ENCODE measurements around the gene GALNT18.

GALNT18 gene

GRCh38 chr11:11446967-11447366 is 174.8 kb downstream of the GALNT18 start:
- FAIRE-seq, result no peak
- DNase-seq (ENCODE audit: extremely low spot score, insufficient read length, low read depth), result no peak

- FAIRE-seq, result no peak
These were observed 175.2 kb downstream of the GALNT18 start for GRCh38 chr11:11446564-11446963.

GRCh38 chr11:11445441-11446185 is 176.2 kb downstream of the GALNT18 start:
- FAIRE-seq, result no peak

More at GRCh38 chr11:11446564-11446963, 175.2 kb downstream of the GALNT18 start:
- DNase-seq (ENCODE audit: extremely low spot score, insufficient read length, low read depth), result no peak

GRCh38 chr11:11444804-11445131 is 177.0 kb downstream of the GALNT18 start:
- DNase-seq (ENCODE audit: extremely low spot score, insufficient read length, low read depth) (no peak), FAIRE-seq (no peak)

More at GRCh38 chr11:11445441-11446185, 176.2 kb downstream of the GALNT18 start:
- no peak for DNase-seq (ENCODE audit: extremely low spot score, insufficient read length, low read depth)

GRCh38 chr11:11444027-11444803 is 177.6 kb downstream of the GALNT18 start:
- FAIRE-seq (no peak), DNase-seq (ENCODE audit: extremely low spot score, insufficient read length, low read depth) (no peak)

- no peak for FAIRE-seq
These were observed 179.0 kb downstream of the GALNT18 start for GRCh38 chr11:11442791-11443190.

GRCh38 chr11:11441516-11441915 is 180.3 kb downstream of the GALNT18 start:
- FAIRE-seq (no peak), DNase-seq (ENCODE audit: extremely low spot score, insufficient read length, low read depth) (no peak)

More at GRCh38 chr11:11442791-11443190, 179.0 kb downstream of the GALNT18 start:
- DNase-seq (ENCODE audit: extremely low spot score, insufficient read length, low read depth), result no peak

- FAIRE-seq (no peak), DNase-seq (ENCODE audit: extremely low spot score, insufficient read length, low read depth) (no peak)
These were observed 180.7 kb downstream of the GALNT18 start for GRCh38 chr11:11441091-11441490.

- no peak for FAIRE-seq
- DNase-seq (ENCODE audit: extremely low spot score, insufficient read length, low read depth), result no peak
These were observed 181.7 kb downstream of the GALNT18 start for GRCh38 chr11:11440144-11440543.

- DNase-seq (ENCODE audit: extremely low spot score, insufficient read length, low read depth) (no peak), FAIRE-seq (no peak)
These were observed 182.2 kb downstream of the GALNT18 start for GRCh38 chr11:11439591-11439990.

GRCh38 chr11:11436715-11437313 is 185.0 kb downstream of the GALNT18 start:
- FAIRE-seq, result no peak
- DNase-seq (ENCODE audit: extremely low spot score, insufficient read length, low read depth), result no peak

GRCh38 chr11:11435635-11436034 is 186.2 kb downstream of the GALNT18 start:
- FAIRE-seq (no peak), DNase-seq (ENCODE audit: extremely low spot score, insufficient read length, low read depth) (no peak)

GRCh38 chr11:11433960-11434359 is 187.8 kb downstream of the GALNT18 start:
- DNase-seq (ENCODE audit: extremely low spot score, insufficient read length, low read depth) (no peak), FAIRE-seq (no peak)

GRCh38 chr11:11432621-11433319 is 189.0 kb downstream of the GALNT18 start:
- FAIRE-seq, result no peak
- DNase-seq (ENCODE audit: extremely low spot score, insufficient read length, low read depth), result no peak

- FAIRE-seq, result no peak
These were observed 191.4 kb downstream of the GALNT18 start for GRCh38 chr11:11430431-11430830.

GRCh38 chr11:11428714-11429113 is 193.1 kb downstream of the GALNT18 start:
- DNase-seq (ENCODE audit: extremely low spot score, insufficient read length, low read depth), result no peak
- no peak for FAIRE-seq

More at GRCh38 chr11:11430431-11430830, 191.4 kb downstream of the GALNT18 start:
- DNase-seq (ENCODE audit: extremely low spot score, insufficient read length, low read depth), result no peak

- DNase-seq (ENCODE audit: extremely low spot score, insufficient read length, low read depth) (no peak), FAIRE-seq (no peak)
These were observed 194.3 kb downstream of the GALNT18 start for GRCh38 chr11:11427542-11427941.

GRCh38 chr11:11427140-11427539 is 194.7 kb downstream of the GALNT18 start:
- FAIRE-seq, result no peak
- no peak for DNase-seq (ENCODE audit: extremely low spot score, insufficient read length, low read depth)

- no peak for FAIRE-seq
- DNase-seq (ENCODE audit: extremely low spot score, insufficient read length, low read depth), result no peak
These were observed 195.4 kb downstream of the GALNT18 start for GRCh38 chr11:11426226-11426952.

- FAIRE-seq (no peak), DNase-seq (ENCODE audit: extremely low spot score, insufficient read length, low read depth) (no peak)
These were observed 196.0 kb downstream of the GALNT18 start for GRCh38 chr11:11425806-11426205.

Measured in GM18507 (cell line).